NCI-H345 (cell line): ENCODE measurements around the gene UNC79.
"Not testable (repeated sequence)": the region's sequence is repeated elsewhere in the genome, so short reads cannot be mapped to it uniquely, and the experiment has no call there.

ENCODE experiments used
- DNase-seq: peaks from one replicate; lab custom pipeline; 2025; lab: John Stamatoyannopoulos, UW

Gene UNC79

DNA sequence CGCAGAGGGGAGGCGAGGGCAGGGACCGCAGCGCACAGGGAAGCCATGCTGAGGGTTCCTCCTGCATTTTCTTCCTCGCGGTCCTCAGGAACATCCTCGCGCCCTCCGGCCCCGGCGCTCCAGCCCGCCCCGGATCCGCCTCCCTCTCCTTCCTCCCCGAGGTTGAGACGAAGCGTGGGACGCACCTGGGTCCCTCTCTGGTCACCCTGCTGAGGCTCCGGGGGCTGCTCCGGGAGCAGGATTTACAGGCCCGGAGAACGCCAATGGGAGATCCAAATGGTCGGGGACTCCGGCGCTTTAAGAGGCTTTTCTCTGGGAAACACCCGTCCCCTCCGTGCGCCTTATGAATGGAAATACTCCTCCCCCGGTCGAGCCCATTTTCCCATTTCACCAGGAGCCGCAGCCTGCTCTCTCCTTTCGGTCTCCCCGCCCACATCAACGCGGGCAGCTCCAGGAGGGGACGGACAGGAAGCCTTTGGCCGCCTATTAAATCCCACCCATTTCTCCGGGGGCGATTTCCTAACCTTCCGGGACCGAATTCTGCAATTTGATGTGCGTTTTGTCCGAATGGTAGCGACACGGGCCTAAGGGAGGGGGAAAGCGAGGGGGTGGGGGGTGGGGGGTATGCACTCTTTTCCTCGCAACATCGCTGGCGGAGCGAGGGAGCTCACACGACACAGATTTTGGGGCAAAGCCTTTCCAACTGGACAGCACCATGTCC lies at the start of gene UNC79:
Gene UNC79, plus strand, starts transcription at position 625 of the 721 bp plus-strand sequence. Its CDS starts 91 bp downstream, at position 716.
- peak; percentile 80 for DNase-seq

DNA sequence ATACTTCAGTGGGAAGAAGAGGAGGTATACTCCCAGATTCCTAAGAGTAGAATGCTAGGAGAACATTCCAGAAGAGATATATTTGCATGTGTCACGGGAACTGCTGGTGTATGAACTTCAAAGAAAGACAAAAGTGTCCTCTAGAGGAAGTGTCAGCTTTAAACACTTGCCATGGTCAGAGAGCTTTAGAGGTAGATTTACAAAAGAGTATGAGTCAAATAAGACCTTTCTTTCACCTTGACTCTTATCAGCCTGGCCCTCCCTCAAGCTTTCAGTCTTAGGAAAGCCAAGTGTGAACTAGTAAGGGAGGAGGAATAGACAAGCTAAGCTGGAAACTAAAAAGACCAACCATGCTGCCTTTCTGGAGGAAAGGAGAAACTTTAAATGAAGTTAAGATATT lies 49.1 kb upstream of the UNC79 start:
- no peak for DNase-seq

DNA sequence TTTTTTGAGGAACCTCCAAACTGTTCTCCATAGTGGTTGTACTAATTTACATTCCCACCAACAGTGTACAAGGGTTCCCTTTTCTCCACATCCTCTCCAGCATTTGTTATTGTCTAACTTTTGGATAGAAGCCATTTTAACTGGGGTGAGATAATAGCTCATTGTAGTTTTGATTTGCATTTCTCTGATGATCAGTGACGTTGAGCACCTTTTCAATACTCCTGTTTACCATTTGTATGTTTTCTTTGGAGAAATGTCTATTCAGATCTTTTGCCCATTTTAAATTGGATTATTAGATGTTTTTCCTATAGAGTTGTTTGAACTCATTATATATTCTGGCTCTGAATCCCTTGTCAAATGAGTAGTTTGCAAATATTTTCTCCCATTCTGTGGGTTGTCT lies 46.5 kb upstream of the UNC79 start:
- DNase-seq, result peak; percentile 1

DNA sequence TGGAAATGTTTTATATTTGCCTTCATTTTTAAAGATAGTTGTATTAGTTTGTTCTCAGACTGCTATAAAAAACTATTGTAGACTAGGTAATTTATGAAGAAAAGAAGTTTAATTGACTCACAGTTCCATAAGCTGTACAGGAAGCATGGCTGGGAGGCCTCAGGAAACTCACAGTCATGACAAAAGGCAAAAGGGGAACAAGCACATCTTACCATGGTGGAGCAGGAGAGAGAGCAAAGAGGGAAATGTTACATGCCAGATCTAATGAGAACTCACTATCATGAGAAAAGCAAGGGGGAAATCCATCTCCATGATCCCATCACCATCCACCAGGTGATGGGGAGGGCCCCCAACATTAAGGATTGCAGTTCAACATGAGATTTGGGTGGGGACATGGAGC lies 35.5 kb upstream of the UNC79 start:
- no peak for DNase-seq

DNA sequence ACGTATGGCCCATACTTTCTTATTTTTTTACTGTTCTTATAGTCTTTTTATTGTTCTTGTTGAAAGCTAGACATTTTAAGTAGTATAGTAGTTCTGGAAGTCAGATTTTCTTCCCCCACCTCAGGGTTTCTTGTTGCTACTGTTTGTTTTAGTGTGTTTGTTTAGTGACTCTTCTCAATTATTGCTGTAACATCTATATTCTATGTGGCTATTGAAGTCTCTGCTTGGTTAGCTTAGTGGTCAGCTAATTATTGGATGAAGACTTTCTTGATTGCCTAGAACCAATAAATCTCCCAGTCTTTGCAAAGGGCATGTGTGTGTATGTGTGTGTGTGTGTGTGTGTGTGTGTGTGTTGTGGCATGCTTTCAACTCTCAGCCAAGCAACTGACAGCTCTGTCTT lies 34.3 kb upstream of the UNC79 start:
- no peak for DNase-seq

DNA sequence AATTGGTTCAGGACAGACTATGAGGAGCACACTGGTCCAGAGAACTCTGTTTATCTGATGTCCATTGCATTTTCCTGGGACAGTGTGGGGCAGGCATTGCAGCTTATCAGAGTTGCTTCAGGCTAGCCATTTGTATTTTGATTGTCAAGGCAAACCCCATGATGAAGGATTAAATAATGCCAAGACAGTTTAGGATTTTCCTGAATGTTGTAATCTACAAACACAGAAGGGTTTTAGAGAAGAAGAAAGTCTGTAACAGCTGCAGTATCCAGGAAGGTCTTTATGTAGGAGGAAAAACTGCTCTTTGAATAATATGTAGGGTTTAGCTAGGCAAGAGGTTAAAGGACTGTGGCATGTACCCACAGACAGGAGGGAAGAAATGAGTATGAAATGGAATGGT lies 32.2 kb upstream of the UNC79 start:
- DNase-seq, result no peak

DNA sequence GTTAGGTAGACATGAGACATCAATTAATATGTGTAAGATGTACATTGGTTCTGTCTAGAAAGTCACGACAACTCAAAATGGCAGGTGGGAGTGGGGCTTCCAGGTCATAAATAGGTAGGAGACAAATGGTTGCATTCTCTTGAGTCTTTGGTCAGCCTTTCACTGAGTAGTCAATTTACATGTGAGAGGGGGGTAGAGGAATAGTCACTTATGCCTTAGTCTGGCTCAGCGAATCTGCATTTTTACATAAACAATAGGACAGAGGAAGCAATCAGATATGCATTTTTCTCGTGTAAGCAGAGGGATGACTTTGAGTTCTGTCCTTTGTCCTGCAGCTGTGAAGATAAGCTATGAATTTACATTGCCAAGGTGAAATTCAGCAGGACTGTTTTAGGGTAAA lies 27.8 kb upstream of the UNC79 start:
- no peak for DNase-seq

DNA sequence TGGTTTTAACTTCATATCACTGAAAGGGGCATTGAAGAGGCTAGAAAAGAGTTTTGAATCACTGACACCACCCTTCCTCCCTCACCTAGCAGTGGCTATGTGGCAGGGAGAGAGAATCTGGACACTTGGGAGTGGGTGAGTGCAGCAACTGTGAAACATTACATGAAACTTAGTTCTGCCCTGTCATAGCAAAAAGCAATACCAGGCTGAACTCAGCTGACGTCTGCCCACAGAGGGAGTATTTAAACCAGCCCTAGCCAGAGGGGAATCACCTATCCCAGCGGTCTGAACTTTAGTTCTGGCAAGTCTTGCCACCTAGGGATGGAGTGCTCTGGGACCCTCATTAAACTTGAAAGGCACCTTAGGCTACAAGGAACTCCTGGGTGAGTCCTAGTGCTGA lies 20.7 kb upstream of the UNC79 start:
- DNase-seq, result no peak

DNA sequence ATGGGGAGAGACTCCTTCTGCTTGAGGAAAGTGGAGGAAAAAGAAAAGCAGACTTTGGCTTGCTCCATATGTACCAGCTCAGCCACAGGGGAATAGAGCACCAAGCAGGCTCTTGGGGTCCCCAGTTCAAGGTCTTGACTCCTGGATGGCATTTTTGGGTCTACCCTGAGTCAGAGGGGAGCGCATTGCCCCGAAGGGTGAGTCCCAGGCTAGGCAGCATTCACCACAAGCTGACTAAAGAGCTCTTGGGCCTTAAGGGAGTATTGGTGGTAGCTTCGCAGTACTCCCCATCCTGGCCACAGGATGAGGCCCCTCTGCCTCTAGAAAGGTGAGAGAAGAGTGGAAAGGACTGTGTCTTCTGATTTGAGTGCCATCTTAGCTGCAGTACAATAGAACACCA lies 19.8 kb upstream of the UNC79 start:
- DNase-seq, result no peak

DNA sequence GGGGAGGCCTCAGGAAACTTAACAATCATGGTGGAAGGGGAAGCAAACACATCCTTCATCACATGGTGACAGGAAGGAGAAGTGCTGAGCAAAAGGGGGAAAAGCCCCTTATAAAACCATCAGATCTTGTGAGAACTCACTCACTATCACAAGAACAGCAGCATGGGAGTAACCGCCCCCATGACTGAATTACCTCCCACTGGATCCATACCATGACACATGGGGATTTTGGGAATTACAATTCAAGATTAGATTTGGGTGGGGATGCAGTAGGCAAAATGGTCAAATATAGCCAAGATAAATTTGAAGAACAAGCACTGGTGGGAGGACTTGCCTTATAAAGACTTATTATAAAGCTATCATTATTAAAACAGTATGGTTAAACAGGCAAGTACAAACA lies 5.6 kb upstream of the UNC79 start:
- DNase-seq, result not testable (repeated sequence)

DNA sequence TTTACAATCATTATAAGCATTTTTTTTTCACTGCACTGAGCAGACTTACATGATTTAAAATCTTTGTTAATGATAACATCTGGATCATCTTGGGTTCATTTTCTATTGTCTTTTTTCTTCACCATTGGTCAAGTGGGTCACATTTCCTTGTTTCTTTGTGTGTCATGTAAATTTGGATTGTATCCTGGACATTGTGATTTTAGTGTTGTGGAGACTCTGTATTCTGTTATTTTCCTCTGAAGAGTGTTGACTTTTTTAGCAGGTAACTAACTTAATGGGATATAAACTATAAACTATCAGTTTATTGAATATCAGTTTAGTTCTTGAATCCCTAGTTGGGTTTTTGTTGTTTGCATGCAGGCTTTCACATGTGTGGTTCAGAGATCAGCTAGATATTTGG lies 4.0 kb upstream of the UNC79 start:
- no peak for DNase-seq

DNA sequence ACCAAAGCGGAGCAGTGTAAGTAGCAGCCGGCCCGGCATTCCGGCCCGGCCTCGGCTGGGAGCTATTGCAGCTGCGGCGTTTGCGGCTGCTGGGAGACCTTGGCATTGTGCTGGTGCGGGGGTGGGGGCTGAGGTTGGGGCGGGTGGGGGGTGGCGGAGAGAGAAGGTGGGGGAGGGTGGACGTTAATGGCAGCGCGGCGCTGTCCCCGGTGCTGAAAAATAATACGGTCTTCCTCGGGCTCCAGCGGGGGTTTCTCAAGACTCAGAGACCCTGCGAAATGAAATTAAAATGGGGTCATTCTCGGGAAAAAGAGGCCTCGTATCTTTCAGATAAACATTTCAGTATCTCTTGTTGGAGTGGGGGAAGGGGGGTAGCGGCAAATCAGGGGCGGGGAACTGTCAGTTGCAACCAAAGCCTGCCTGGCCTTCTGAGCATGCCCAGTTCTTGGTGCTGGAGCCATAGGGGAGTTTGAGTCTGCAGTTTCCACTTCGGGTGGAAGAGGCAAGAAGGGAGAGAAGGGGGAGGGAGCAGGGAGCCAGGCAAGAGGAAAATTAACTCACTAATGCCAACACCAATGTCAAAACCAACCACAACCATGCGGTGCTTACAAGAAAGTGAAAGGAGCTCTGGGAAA lies 414 bp downstream of the UNC79 start:
- peak; percentile 89 for DNase-seq

DNA sequence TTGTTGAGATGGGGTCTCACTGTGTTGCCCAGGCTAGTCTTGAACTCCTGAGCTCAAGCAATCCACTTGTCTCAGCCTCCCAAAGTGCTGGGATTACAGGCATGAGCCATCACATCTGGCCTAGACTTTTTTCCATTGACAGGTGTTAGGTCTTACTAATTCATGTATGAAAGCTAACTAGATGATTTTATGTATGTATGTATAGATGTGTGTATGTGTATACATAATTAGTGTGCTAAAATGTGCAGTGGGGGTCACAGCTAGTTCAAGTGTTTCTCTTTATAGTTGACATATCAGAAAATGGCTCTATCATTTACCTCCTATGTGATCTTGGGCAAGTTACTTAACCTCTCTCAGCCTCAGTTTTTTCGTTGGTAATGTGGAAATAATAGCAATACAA lies 23.5 kb downstream of the UNC79 start:
- DNase-seq, result no peak

DNA sequence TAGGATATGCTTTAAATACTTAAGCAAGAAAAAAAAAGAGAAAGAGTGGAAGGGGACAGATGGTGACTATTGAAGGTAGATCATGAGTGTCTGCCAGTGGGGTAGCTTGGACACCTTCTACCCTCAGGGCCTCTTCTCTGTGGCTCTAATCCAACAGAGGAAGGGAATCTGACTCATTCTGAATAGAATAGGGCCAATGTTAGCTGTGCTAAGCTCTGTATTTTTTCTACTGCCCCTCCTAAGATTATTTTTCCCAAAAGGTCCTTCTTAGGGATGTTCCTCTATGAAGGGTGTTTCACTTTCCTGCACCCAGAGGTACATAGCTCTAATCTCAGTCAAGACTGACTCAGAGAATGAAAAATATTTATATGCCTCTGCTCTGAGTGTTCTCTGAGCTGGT lies 25.6 kb downstream of the UNC79 start:
- DNase-seq, result no peak

DNA sequence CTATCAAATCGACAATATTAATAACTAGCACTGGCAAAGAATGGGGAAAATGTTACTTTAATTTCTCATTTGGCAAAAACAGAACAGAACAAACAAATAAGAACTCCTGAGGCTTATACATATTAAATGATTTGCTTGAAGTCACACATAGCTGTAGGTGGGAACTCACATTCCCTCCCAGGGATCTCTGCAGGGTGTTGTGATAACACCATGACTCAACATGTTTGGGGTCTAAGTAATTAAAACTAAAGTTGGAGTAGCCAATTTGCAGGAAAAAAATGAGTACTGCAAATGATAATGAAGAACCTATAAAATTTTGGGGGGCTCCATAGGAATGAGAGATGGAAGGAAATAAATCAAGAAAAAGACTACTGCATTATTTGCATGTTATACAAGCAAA lies 27.5 kb downstream of the UNC79 start:
- no peak for DNase-seq

DNA sequence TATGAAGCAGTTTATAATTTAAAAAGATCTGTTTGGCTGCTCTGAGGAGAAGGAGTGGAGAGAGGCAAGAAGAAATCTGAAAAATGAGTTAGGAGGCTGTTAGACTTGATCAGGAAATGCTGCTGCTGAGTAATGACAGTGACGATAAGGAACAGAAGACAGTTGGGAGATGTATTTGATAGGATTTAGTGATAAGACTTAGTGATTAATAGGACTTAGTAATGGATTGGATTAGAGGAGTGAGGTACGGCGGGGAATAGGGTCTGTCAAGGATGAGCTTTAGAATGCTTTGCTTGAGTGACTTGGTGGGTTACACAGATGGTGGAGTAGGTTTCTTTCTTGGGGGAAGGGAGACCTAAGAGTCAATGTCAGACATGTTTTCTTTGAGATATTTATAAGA lies 31.7 kb downstream of the UNC79 start:
- DNase-seq, result no peak

DNA sequence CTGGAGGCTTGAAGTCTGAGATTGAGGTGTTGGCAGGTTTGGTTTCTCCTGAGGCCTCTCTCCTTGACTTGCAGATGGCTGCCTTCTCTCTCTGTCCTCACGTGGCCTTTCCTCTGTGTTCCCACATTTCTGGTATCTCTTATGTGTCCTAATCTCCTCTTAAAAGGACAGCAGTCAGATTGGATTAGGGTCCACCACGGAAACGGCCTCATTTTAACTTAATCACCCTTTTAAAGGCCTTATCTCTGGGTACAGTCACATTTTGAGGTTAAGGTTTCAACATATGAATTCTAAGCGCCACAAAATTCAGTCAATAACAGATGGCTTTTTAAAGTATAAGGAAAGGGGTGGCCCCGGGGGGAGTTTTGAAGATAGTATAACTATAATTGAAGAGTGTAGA lies 33.5 kb downstream of the UNC79 start:
- no peak for DNase-seq

DNA sequence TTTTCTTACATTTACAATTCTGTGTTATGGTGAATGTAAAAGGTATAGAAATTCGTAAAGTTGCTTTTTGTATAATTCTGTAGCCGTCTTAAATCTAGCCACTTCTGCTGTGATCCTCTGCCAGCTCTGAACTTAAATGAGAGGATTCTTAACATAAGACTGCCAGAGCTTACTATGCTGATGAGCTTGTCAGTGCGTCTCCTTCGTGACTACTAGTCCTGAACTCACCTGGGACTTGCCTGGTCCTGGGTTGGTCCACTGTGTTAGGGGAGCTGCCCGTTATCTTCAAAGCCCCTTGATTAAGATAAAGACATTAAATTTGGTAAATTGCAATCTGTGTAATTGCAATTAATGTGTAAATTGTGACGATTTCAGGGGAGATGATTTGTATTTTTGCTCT lies 44.7 kb downstream of the UNC79 start:
- no peak for DNase-seq

DNA sequence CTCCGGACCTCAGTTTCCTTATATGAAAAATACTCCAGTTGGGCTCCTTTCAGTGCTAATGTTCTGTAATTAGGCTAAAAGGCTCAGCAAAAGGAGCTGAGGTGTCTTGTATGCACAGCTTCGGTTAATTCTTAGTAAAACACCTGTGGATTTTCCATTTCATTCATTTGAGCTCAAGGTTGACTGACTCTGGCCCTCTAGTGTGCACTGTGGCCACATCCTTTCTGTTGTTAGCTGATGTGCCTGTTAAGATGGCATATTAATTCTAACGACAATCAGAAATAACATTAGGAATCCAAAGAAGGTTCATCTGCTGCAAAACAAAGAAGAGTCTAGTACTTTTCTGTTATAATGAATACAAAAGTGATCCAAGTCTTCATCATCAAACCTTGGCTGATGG lies 45.6 kb downstream of the UNC79 start:
- DNase-seq, result no peak

DNA sequence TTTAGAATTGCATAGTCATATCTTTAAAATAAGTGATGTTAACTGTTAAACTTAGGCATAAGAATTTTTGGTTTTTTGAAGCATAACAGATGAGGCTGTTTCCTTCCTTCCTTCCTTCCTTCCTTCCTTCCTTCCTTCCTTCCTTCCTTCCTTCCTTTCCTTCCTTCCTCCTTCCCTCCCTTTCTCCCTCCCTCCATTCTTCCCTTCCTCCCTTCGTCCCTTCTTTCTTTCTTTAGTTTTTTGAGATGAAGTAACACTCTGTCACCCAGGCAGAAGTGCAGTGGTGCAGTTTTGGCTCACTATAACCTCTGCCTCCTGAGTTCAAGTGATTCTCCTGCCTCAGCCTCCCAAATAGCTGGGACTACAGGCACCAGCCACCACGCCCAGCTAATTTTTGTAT lies 48.3 kb downstream of the UNC79 start:
- DNase-seq, result not testable (repeated sequence)

DNA sequence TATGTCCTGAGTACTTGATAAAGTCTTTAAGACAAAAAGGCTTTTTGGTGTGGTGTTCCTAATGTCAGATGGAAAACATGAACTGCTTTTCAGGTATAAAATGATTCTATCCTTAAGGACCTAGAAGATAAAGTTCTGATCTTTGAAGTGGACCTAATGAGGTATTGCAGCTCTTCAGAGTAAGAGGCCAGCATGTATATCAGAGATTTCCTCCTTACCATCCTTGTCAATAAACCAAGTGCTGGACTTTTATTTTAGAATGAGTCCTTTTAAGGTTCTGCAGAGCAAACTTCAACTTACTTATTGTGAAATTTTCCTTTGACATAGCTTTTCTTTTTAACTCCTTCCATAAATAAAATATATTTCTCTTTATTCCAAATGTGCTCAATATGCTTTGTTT lies 50.1 kb downstream of the UNC79 start:
- no peak for DNase-seq

DNA sequence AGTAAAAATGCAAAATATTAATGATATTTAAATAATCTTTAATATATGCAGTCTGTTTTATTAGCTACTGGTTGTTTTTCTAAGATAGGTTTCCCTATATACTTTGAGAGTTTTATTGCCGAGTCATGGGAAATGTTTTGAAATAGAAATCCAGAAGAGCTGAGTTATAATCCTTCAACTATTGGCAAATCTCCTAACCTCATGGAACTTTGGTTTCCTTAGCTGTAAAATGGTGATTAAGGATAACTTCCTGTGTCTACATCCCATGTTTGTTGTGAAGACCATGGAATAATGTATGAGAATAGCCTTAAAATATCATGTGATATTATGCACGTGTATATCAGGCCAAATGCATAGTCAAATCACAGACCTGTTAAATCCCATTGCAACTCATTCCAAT lies 51.0 kb downstream of the UNC79 start:
- DNase-seq, result no peak

DNA sequence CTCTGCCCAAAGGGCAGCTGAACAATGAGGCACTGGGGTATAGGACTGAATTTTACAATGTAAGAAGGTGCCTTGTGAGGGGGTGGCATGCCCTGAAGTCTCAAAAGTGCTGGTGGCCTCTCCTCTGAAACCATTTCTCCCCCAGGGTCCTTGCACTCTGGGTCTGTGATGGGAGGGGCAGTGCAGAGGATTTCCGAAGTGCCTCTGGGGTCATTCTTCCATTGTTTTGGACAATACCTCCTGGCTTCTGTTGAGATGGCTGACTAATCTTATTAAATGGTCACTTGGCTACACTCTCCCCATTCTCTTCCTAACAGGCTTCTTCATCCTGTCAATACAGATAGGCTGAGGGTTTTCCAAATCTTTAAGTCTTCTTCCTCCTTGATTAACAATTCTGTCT lies 59.3 kb downstream of the UNC79 start:
- no peak for DNase-seq

DNA sequence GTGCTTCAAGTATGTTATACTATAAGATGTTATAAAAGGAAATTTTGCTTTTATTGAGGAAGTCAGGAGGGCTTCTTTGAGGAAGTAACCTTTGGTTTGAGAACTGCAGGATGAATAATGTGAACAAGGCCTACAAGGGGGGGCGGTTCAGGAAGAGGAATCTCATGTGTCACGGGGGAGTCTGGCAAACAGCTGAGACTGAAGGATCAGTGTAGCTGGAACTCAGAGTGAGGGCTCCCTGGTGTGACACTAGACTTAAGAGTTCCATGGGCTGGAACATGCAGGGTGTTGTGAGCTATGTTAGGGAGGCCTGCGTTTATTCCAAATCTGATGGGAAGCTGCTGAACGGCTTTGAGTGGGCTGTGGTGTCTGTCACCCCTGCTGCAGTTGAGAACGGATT lies 62.3 kb downstream of the UNC79 start:
- peak; percentile 2 for DNase-seq
